H1 (cell line): Measurements from ENCODE around the gene ELOVL6. TPM values are rescaled to one million over a fixed set of nuclear protein-coding genes. Genes with fewer than 3 reads are reported as not detected.

Experiments
- ASH2L ChIP-seq: fragments of 200-600, 300-600 bp; sonication (generic); IDR thresholded peaks from one replicate; pipeline ENCODE4 v1.7.1; 2017; ENCODE audit warnings: low read length
- CBX8 ChIP-seq: fragments of 300-800, 300-1000 bp; sonication (generic); IDR thresholded peaks from 2 replicates; pipeline ENCODE4 v1.7.1; 2016; ENCODE audit warnings: low read depth, low read length, borderline replicate concordance
- CHD7 ChIP-seq: fragments of 300-600 bp; sonication (generic); IDR thresholded peaks from 2 replicates; pipeline ENCODE4 v1.7.1; 2012; ENCODE audit warnings: low read length, moderate library complexity, mild to moderate bottlenecking, inconsistent platforms; ENCODE audit not compliant: insufficient replicate concordance
- CREB1 ChIP-seq: IDR thresholded peaks from 2 replicates; pipeline ENCODE4 v1.6.1; 2012; ENCODE audit warnings: inconsistent platforms
- FOSL1 ChIP-seq: IDR thresholded peaks from 2 replicates; pipeline ENCODE4 v1.6.1; 2011; ENCODE audit warnings: mild to moderate bottlenecking, low read depth, low read length, moderate library complexity; ENCODE audit not compliant: insufficient read depth
- JUN ChIP-seq: IDR thresholded peaks from 2 replicates; pipeline ENCODE4 v1.6.1; 2011; ENCODE audit warnings: low read depth, mild to moderate bottlenecking, improper control_type of control experiment, low read length
- KDM5A ChIP-seq: fragments of 200-600 bp; IDR thresholded peaks from 2 replicates; pipeline ENCODE4 v1.7.1; 2012; ENCODE audit warnings: mild to moderate bottlenecking, low read length, inconsistent platforms, mixed read lengths
- POU5F1 ChIP-seq: IDR thresholded peaks from 2 replicates; pipeline ENCODE4 v1.6.1; 2011; ENCODE audit warnings: low read depth, mild to moderate bottlenecking, low read length, moderate library complexity
- RBBP5 ChIP-seq: IDR thresholded peaks from 2 replicates; pipeline ENCODE4 v1.7.1; 2012; ENCODE audit warnings: low read depth, mild to moderate bottlenecking, inconsistent platforms, low read length, moderate library complexity, borderline replicate concordance
- SIN3A ChIP-seq, 2 experiments: IDR thresholded peaks in 1 of 2; conservative IDR thresholded peaks in 1 of 2; 2 replicates each; pipeline ENCODE4 v1.6.1; 2011 to 2012; ENCODE audit warnings: low read length in 2 of 2, improper control_type of control experiment in 1 of 2, low read depth in 1 of 2, mild to moderate bottlenecking in 1 of 2
- SP1 ChIP-seq: IDR thresholded peaks from 2 replicates; pipeline ENCODE4 v1.6.1; 2011; ENCODE audit warnings: low read depth, low read length
- SP2 ChIP-seq: IDR thresholded peaks from 2 replicates; pipeline ENCODE4 v1.6.1; 2012; ENCODE audit warnings: mild to moderate bottlenecking, low read length, inconsistent platforms
- TCF12 ChIP-seq: IDR thresholded peaks from 2 replicates; pipeline ENCODE4 v1.6.1; 2011; ENCODE audit warnings: low read depth, mild to moderate bottlenecking, low read length
- polyA plus RNA-seq, 7 experiments: library from polyadenylated mRNA; depleted of rRNA in 3 of 7; stranded (reverse) in 5 of 7; unstranded in 2 of 7; fragments of >200 nt in 5 of 7; fragments of 200-250 nt in 2 of 7; gene quantifications; 1 replicate in 5 of 7; 2 replicates in 1 of 7; 4 replicates in 1 of 7; pipeline versions ENCODE4 v1.2.1 to v1.2.3, GENCODE V29; 2011 to 2013; ENCODE audit warnings: missing spikeins in 2 of 7, mixed read lengths in 2 of 7
- total RNA-seq: library from RNA; stranded (reverse); fragmentation: NEBNext Ultra II Directional; extraction: Animal tissue kit (Norgen Biotek cat#: 25700); gene quantifications from 2 replicates; pipeline ENCODE4 v1.2.1, GENCODE V29; 2021

ELOVL6 gene
- total and polyA plus RNA-seq, 2 of the 8 experiments (the other 6 are each of a cell fraction or from before 2014, with no cell fraction given), result 27.8 to 86.6 TPM

GRCh38 chr4:110200689-110201088 lies 2.3 kb upstream of the ELOVL6 start (continued):
- TF ChIP-seq CHD7, result no peak
- TF ChIP-seq KDM5A, result no peak
- no peak for TF ChIP-seq TCF12
- TF ChIP-seq POU5F1, result no peak
- no peak for TF ChIP-seq FOSL1
- TF ChIP-seq CBX8, result no peak
- no peak for TF ChIP-seq SP1
- TF ChIP-seq SIN3A (conservative IDR thresholded peaks at IDR 0.05 in 1 of 2, IDR thresholded peaks at IDR 0.05 in 1 of 2; ENCODE audit: low read depth in 1 of 2, low read length in 2 of 2), result no peak
- TF ChIP-seq SP2, result no peak
- TF ChIP-seq RBBP5, result no peak
- TF ChIP-seq JUN, result no peak
- TF ChIP-seq CREB1, result no peak
- TF ChIP-seq ASH2L, result no peak
